Erythroblast (primary cell): ENCODE measurements around the gene OAT.
"Not testable (repeated sequence)": the region's sequence is repeated elsewhere in the genome, so short reads cannot be mapped to it uniquely, and the experiment has no call there.

Experiments
- GATA1 ChIP-seq: IDR thresholded peaks from 2 replicates; pipeline ENCODE4 v1.6.1; 2011; ENCODE audit warnings: low read depth, mild to moderate bottlenecking, control low read depth, low read length, moderate library complexity
- POLR2A ChIP-seq: IDR thresholded peaks from 2 replicates; pipeline ENCODE4 v1.6.1; 2011; ENCODE audit warnings: mild to moderate bottlenecking, low read length

DNA sequence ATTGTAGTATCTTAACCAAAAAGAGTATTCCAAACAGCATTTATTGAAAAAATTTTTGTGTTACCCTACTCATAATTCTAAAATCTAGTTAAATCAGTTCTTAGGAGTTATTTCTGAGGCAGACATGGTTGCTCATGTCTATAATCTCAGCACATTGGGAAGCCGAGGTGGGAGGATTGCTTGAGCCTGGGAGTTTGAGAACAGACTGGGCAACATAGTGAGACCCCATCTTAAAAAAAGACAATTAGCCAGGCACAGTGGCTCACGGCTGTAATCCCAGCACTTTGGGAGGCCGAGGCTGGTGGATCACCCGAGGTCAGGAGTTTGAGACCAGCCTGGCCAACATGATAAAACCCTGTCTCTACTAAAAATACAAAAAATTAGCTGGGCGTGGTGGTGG is 23.0 kb upstream of the OAT start:
- not testable (repeated sequence) for TF ChIP-seq POLR2A, GATA1
